ENCODE results near the gene RABGEF1. TPM values are rescaled to one million over a fixed set of nuclear protein-coding genes. Genes with fewer than 3 reads are reported as not detected.
"Not testable (repeated sequence)": the region's sequence is repeated elsewhere in the genome, so short reads cannot be mapped to it uniquely, and the experiment has no call there.

RABGEF1 gene
- total RNA-seq, 1 experiment from 2014 or later: 27.3 TPM

GRCh38 chr7:66779669-66780409 lies 39.3 kb downstream of the RABGEF1 start:
- Histone ChIP-seq H3K9me3 (ENCODE audit: control insufficient read depth, insufficient read depth, low read depth, low read length) (no peaks in the 10 kb centered on the region), H3K4me1 (ENCODE audit: control insufficient read depth, insufficient read depth, low read length) (no peaks in the 10 kb centered on the region), H3K36me3 (ENCODE audit: control insufficient read depth, insufficient read depth, low read length) (peaks cover 5% of the 10 kb centered on the region), H3K4me3 (ENCODE audit: low read depth in 2 of 2, low read length in 2 of 2) (no peak overlapping the region), H3K27ac (ENCODE audit: low read length) (no peak overlapping the region), H3K27me3 (ENCODE audit: control insufficient read depth, insufficient read depth, low read length) (no peaks in the 10 kb centered on the region)
- TF ChIP-seq TCF7L2 (IDR thresholded peaks at IDR 0.05; ENCODE audit: low read depth, low read length) (no peak), SIN3A (IDR thresholded peaks at IDR 0.05; ENCODE audit: borderline replicate concordance, insufficient read depth, low read depth, low read length) (no peak), POLR2AphosphoS5 (IDR thresholded peaks at IDR 0.05; ENCODE audit: low read depth, low read length) (no peak), CTCF (IDR thresholded peaks at IDR 0.05) (no peak)
- TF ChIP-seq, protein P1, sequence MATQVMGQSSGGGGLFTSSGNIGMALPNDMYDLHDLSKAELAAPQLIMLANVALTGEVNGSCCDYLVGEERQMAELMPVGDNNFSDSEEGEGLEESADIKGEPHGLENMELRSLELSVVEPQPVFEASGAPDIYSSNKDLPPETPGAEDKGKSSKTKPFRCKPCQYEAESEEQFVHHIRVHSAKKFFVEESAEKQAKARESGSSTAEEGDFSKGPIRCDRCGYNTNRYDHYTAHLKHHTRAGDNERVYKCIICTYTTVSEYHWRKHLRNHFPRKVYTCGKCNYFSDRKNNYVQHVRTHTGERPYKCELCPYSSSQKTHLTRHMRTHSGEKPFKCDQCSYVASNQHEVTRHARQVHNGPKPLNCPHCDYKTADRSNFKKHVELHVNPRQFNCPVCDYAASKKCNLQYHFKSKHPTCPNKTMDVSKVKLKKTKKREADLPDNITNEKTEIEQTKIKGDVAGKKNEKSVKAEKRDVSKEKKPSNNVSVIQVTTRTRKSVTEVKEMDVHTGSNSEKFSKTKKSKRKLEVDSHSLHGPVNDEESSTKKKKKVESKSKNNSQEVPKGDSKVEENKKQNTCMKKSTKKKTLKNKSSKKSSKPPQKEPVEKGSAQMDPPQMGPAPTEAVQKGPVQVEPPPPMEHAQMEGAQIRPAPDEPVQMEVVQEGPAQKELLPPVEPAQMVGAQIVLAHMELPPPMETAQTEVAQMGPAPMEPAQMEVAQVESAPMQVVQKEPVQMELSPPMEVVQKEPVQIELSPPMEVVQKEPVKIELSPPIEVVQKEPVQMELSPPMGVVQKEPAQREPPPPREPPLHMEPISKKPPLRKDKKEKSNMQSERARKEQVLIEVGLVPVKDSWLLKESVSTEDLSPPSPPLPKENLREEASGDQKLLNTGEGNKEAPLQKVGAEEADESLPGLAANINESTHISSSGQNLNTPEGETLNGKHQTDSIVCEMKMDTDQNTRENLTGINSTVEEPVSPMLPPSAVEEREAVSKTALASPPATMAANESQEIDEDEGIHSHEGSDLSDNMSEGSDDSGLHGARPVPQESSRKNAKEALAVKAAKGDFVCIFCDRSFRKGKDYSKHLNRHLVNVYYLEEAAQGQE (IDR thresholded peaks at IDR 0.05; ENCODE audit: insufficient read depth in 1 of 2, low read depth in 2 of 2, low read length in 1 of 2): no peak
- ATAC-seq: peak; percentile 78; the same call in 1 of the 2 replicates
- peak; percentile 15 for DNase-seq (ENCODE audit: low read depth, low spot score)
- no TSS peak for BruUV-seq (replicated peaks)
- intact Hi-C loops (cut with micrococcal nuclease; ENCODE audit: unreplicated experiment) (no loop called here), in situ Hi-C loops (cut with HindIII; ENCODE audit: low pct_unique_long_range_greater_than_20kb, low sequenced_read_pairs) (no loop called here)
- POLR2A ChIA-PET: interaction anchor here (0.7 kb wide), 1 partner anchor 854 kb away, joined by 5 read pairs; no protein-coding TSS in a partner anchor
- CTCF ChIA-PET: no interaction called here

GRCh38 chr7:66781408-66782090 lies 41.0 kb downstream of the RABGEF1 start:
- POLR2A ChIA-PET: no interaction called here
- TF ChIP-seq SIN3A (IDR thresholded peaks at IDR 0.05; ENCODE audit: borderline replicate concordance, insufficient read depth, low read depth, low read length) (no peak), POLR2AphosphoS5 (IDR thresholded peaks at IDR 0.05; ENCODE audit: low read depth, low read length) (no peak), CTCF (IDR thresholded peaks at IDR 0.05) (no peak), TCF7L2 (IDR thresholded peaks at IDR 0.05; ENCODE audit: low read depth, low read length) (no peak)
- TF ChIP-seq, protein P1 (IDR thresholded peaks at IDR 0.05; ENCODE audit: insufficient read depth in 1 of 2, low read depth in 2 of 2, low read length in 1 of 2): no peak
- Histone ChIP-seq H3K4me3 (ENCODE audit: low read depth in 2 of 2, low read length in 2 of 2) (no peak overlapping the region), H3K27me3 (ENCODE audit: control insufficient read depth, insufficient read depth, low read length) (no peaks in the 10 kb centered on the region), H3K36me3 (ENCODE audit: control insufficient read depth, insufficient read depth, low read length) (peaks cover 11% of the 10 kb centered on the region), H3K9me3 (ENCODE audit: control insufficient read depth, insufficient read depth, low read depth, low read length) (no peaks in the 10 kb centered on the region), H3K4me1 (ENCODE audit: control insufficient read depth, insufficient read depth, low read length) (no peaks in the 10 kb centered on the region), H3K27ac (ENCODE audit: low read length) (no peak overlapping the region)
- ATAC-seq: no peak
- in situ Hi-C loops (cut with HindIII; ENCODE audit: low pct_unique_long_range_greater_than_20kb, low sequenced_read_pairs) (no loop called here), intact Hi-C loops (cut with micrococcal nuclease; ENCODE audit: unreplicated experiment) (no loop called here)
- BruUV-seq (replicated peaks): no TSS peak
- no peak for DNase-seq (ENCODE audit: low read depth, low spot score)
- CTCF ChIA-PET: no interaction called here

DNA sequence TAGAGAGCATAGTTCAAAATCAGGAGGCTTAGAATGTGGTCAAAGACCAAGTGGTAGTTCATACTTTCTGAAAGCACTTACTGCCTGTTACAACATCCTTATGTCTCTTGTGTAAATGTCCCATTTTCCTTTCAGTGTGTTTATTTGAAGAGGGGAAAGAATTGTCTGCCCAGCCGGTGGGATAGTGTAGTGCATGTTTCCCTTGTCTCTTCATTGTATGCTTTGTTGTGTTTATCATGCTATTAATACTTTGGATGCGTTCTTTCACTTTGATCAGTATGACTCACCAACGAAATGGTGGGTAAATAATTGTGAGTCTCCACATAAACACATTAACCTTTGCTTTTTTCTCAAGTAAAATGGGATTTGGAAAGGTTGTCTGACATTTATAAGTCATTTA lies 42.3 kb downstream of the RABGEF1 start:
- BruUV-seq (replicated peaks); H3K27ac ChIP-seq (ENCODE audit: low read length); in situ Hi-C loops (cut with HindIII; ENCODE audit: low pct_unique_long_range_greater_than_20kb, low sequenced_read_pairs); H3K4me1 ChIP-seq (ENCODE audit: control insufficient read depth, insufficient read depth, low read length); DNase-seq (ENCODE audit: low read depth, low spot score); intact Hi-C loops (cut with micrococcal nuclease; ENCODE audit: unreplicated experiment); H3K27me3 ChIP-seq (ENCODE audit: control insufficient read depth, insufficient read depth, low read length); CTCF ChIA-PET; ATAC-seq; H3K4me3 ChIP-seq (ENCODE audit: low read depth in 2 of 2, low read length in 2 of 2); POLR2A ChIA-PET; H3K9me3 ChIP-seq (ENCODE audit: control insufficient read depth, insufficient read depth, low read depth, low read length): not testable (repeated sequence)
- peaks cover 16% of the 10 kb centered on the region for H3K36me3 ChIP-seq (ENCODE audit: control insufficient read depth, insufficient read depth, low read length)

Measured in Panc1 (cell line).